Measurements from ENCODE around the gene MRPL50.

The MRPL50 gene

DNA sequence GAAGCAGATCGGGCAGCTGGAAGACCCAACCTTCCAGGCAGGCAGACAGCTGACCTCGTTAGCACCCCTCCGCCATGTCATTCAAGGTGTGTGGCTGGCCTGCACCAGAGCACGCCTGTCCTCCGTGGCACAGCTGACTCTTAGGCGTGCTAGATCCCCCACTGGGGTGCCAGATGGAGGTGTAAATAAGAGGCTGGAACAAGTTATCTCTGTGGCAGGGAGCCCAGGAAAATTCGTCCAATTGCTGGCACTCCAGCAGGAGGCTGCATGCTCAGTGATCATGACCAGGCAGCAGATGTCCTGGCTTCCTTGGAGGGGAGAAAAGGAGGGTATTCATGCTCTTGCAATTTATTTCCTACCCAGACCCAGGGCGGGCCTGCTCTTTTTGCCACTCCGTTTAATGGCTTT, 45.0 kb upstream of the MRPL50 start:
- TF ChIP-seq EZH2phosphoT487 (IDR thresholded peaks at IDR 0.05; ENCODE audit: low read length) (no peak), CTCF (IDR thresholded peaks at IDR 0.05; ENCODE audit: low read length) (no peak), EZH2 (optimal IDR thresholded peaks at IDR 0.05; ENCODE audit: low read depth, low read length) (no peak)
- Histone ChIP-seq H3K4me1 (ENCODE audit: low read length) (peaks cover 4% of the 10 kb centered on the region), H3K79me2 (ENCODE audit: low read length) (no peaks in the 10 kb centered on the region), H3K4me2 (ENCODE audit: low read depth, low read length) (no peak overlapping the region), H3K9ac (ENCODE audit: low read length) (no peak overlapping the region), H3K9me2 (replicated peaks; ENCODE audit: insufficient read depth, low read length) (no peaks in the 10 kb centered on the region), H2AFZ (ENCODE audit: low read length) (no peak overlapping the region), H3F3A (ENCODE audit: insufficient read depth, low read length) (no peaks in the 10 kb centered on the region), H4K20me1 (ENCODE audit: insufficient read depth, low read length) (no peaks in the 10 kb centered on the region), H3K27me3 (replicated peaks; ENCODE audit: insufficient read depth, low read length) (no peaks in the 10 kb centered on the region), H3K9me3 (replicated peaks; ENCODE audit: insufficient read depth, low read length) (no peaks in the 10 kb centered on the region), H3K27ac (ENCODE audit: low read length) (no peak overlapping the region), H3K36me3 (replicated peaks; ENCODE audit: insufficient read depth, low read length) (no peaks in the 10 kb centered on the region), H3K4me3 (ENCODE audit: low read length) (no peak overlapping the region)
- DNase-seq, result no peak

DNA sequence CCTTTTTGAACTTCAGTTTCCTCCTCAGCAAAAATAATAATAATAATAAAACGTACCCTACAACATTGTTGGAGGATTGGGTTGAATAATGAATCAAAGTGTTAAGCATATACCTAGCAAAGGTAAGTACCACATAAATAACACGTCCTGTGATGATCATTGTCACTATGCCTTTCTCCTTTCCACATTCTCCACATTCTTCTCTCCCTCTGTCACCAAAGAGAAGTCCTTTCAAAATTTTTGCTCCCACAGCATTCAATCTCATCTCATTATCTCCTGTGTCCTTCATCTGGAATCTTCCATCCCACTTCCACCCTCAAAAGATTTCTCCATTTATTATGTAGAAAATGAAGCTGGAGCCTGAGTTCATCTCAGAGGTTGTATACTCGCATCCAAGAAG, 44.3 kb upstream of the MRPL50 start:
- Histone ChIP-seq H3K9ac (ENCODE audit: low read length) (no peak overlapping the region), H4K20me1 (ENCODE audit: insufficient read depth, low read length) (no peaks in the 10 kb centered on the region), H3K36me3 (replicated peaks; ENCODE audit: insufficient read depth, low read length) (no peaks in the 10 kb centered on the region), H3K4me1 (ENCODE audit: low read length) (peaks cover 10% of the 10 kb centered on the region), H3K4me3 (ENCODE audit: low read length) (no peak overlapping the region), H3K9me2 (replicated peaks; ENCODE audit: insufficient read depth, low read length) (no peaks in the 10 kb centered on the region), H3K27me3 (replicated peaks; ENCODE audit: insufficient read depth, low read length) (no peaks in the 10 kb centered on the region), H3K9me3 (replicated peaks; ENCODE audit: insufficient read depth, low read length) (no peaks in the 10 kb centered on the region), H2AFZ (ENCODE audit: low read length) (no peak overlapping the region), H3K27ac (ENCODE audit: low read length) (no peak overlapping the region), H3K79me2 (ENCODE audit: low read length) (no peaks in the 10 kb centered on the region), H3K4me2 (ENCODE audit: low read depth, low read length) (no peak overlapping the region), H3F3A (ENCODE audit: insufficient read depth, low read length) (no peaks in the 10 kb centered on the region)
- TF ChIP-seq EZH2phosphoT487 (IDR thresholded peaks at IDR 0.05; ENCODE audit: low read length) (no peak), EZH2 (optimal IDR thresholded peaks at IDR 0.05; ENCODE audit: low read depth, low read length) (no peak), CTCF (IDR thresholded peaks at IDR 0.05; ENCODE audit: low read length) (no peak)
- DNase-seq, result no peak

DNA sequence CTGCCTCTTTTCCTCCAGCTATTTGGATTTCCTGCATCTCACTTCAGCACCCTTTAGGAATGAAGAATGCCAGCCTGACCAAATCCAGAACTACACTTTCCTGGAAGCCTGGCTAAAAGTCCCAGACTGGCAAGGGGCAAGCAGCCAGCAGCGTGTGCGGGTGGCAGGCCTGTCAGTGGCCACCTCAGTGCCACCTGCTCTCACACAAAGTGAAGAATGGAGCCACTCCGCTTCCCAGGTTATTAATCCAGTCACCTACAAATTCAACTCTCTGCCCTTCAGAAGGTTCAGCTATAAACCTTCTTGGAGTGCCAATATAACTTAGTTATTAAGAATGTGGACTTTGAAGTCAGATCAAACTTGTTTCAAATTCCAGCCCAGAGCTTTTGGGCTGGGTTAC, 43.9 kb upstream of the MRPL50 start:
- H2AFZ ChIP-seq (ENCODE audit: low read length), result no peak overlapping the region
- no peak overlapping the region for H3K4me2 ChIP-seq (ENCODE audit: low read depth, low read length)
- H3K27me3 ChIP-seq (replicated peaks; ENCODE audit: insufficient read depth, low read length), result no peaks in the 10 kb centered on the region
- no peaks in the 10 kb centered on the region for H3K36me3 ChIP-seq (replicated peaks; ENCODE audit: insufficient read depth, low read length)
- no peaks in the 10 kb centered on the region for H3K9me2 ChIP-seq (replicated peaks; ENCODE audit: insufficient read depth, low read length)
- H3F3A ChIP-seq (ENCODE audit: insufficient read depth, low read length), result no peaks in the 10 kb centered on the region
- TF ChIP-seq CTCF (IDR thresholded peaks at IDR 0.05; ENCODE audit: low read length) (no peak), EZH2 (optimal IDR thresholded peaks at IDR 0.05; ENCODE audit: low read depth, low read length) (no peak), EZH2phosphoT487 (IDR thresholded peaks at IDR 0.05; ENCODE audit: low read length) (no peak)
- DNase-seq, result no peak
- H3K79me2 ChIP-seq (ENCODE audit: low read length), result no peaks in the 10 kb centered on the region
- H3K27ac ChIP-seq (ENCODE audit: low read length), result no peak overlapping the region
- H3K4me3 ChIP-seq (ENCODE audit: low read length), result no peak overlapping the region
- H4K20me1 ChIP-seq (ENCODE audit: insufficient read depth, low read length), result no peaks in the 10 kb centered on the region
- no peak overlapping the region for H3K9ac ChIP-seq (ENCODE audit: low read length)
- H3K4me1 ChIP-seq (ENCODE audit: low read length), result peaks cover 15% of the 10 kb centered on the region
- no peaks in the 10 kb centered on the region for H3K9me3 ChIP-seq (replicated peaks; ENCODE audit: insufficient read depth, low read length)
